ENCODE measurements around the gene SLC6A19. TPM values are rescaled to one million over a fixed set of nuclear protein-coding genes. Genes with fewer than 3 reads are reported as not detected.

Gene SLC6A19
- total RNA-seq, 2 experiments from 2014 or later, result not detected

DNA sequence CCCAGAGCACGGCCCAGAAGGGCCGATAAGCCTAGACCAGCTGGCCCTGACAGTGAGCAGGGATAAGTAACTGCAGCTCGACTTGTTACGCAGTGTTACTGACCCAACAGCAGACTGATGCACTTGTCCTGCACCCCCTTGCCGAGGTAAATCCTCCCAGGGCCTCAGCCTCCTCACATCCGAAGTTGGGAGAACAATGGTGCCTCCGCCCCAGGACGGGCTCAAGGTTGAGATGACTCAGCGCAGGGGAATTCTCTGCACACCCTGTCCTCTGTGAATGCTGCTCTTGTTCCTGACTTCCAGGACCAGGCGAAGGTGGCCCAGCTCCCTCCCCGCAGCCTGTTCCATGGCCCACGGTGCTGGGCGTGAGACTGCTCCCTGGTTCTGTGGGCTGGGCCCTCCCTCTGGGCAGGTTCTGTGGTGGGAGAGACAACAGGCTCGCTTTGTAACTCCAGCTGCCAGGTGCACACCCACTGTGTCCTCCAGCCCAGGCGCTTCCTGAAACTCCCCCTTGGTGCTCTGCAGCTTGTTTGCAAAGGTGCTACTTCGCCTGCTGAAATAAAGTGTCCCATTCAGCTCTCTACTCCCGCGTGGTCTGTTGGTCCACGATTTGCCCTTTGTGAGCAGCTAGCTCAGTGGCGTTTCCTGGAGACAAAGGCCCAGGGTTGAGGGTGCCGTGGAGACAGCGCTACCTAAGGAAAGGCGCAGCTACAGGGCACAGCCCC is 40.1 kb upstream of the SLC6A19 start:
- CTCF ChIA-PET, result no interaction called here

DNA sequence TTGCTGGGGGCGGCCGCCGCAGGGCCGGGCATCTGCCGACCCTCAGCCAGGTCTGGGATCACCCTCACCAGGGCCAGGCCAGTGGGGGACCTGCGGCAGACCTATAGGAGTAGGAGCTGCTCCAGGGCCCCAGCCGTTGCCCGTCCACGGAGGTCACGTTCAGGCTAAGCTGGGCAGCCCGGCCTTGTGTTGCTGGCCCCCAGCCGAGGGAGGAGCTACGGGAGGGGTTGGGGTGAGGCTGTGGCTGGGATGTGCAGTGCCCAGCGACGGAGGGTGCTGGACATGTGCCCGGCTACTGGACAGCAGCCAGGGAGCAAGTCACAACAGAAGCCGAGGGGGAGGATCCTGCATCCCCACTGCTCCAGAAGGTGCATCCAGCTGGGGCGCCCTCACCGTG is 39.6 kb upstream of the SLC6A19 start:
- H3K36me3 Mint-ChIP-seq (ENCODE audit: low read depth), result no peaks in the 10 kb centered on the region

More for the DNA sequence above, 40.1 kb upstream of the SLC6A19 start:
- no peak for DNase-seq
- no peaks in the 10 kb centered on the region for H3K4me1 Mint-ChIP-seq
- POLR2A ChIA-PET, result no interaction called here
- no peak overlapping the region for H3K4me3 Mint-ChIP-seq
- no peak overlapping the region for H3K27ac Mint-ChIP-seq
- H3K36me3 Mint-ChIP-seq (ENCODE audit: low read depth), result no peaks in the 10 kb centered on the region
- H3K27me3 Mint-ChIP-seq, result peaks cover 26% of the 10 kb centered on the region
- no peaks in the 10 kb centered on the region for H3K9me3 Mint-ChIP-seq

DNA sequence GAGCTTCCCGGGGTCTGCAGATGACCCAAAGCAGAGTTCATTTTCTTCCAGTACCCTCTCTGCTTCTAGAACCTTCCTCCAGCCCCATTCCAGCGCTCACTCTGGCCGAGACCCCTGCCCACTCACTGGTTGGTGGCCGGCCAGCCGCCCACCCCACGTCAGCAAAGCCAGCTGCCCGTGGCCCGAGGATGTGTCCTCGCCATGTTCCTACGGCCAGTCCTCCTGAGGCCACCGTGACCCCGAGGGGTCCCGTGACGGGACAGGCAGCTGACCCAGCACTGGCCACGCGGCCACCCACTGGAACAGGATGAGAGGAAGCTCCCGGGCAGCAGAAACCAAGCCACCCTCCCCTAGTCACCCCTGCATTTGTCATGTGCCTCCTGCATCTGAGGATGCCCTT is 39.1 kb upstream of the SLC6A19 start:
- ChIA-PET POLR2A (interaction anchor here (0.8 kb wide), 1 partner anchor 183 kb away, joined by 4 read pairs; the partner anchor contains the start of gene CLPTM1L), CTCF (interaction anchor here (1.6 kb wide), 1 partner anchor 11 kb away, joined by 3 read pairs; no protein-coding TSS in a partner anchor)
- Mint-ChIP-seq H3K27me3 (peaks cover 16% of the 10 kb centered on the region), H3K27ac (no peak overlapping the region), H3K4me3 (no peak overlapping the region), H3K36me3 (ENCODE audit: low read depth) (no peaks in the 10 kb centered on the region), H3K4me1 (no peaks in the 10 kb centered on the region), H3K9me3 (no peaks in the 10 kb centered on the region)
- no peak for DNase-seq

More for the DNA sequence above, 39.6 kb upstream of the SLC6A19 start:
- DNase-seq, result no peak
- H3K27me3 Mint-ChIP-seq, result peaks cover 20% of the 10 kb centered on the region
- H3K4me1 Mint-ChIP-seq, result no peaks in the 10 kb centered on the region
- CTCF ChIA-PET, result interaction anchor here (1.6 kb wide), 1 partner anchor 11 kb away, joined by 3 read pairs; no protein-coding TSS in a partner anchor
- H3K4me3 Mint-ChIP-seq, result no peak overlapping the region
- POLR2A ChIA-PET, result no interaction called here
- H3K27ac Mint-ChIP-seq, result no peak overlapping the region
- H3K9me3 Mint-ChIP-seq, result no peaks in the 10 kb centered on the region

GRCh38 chr5:1162751-1163150 is 38.6 kb upstream of the SLC6A19 start:
- H3K4me1 Mint-ChIP-seq, result no peaks in the 10 kb centered on the region
- peaks cover 11% of the 10 kb centered on the region for H3K27me3 Mint-ChIP-seq
- no peaks in the 10 kb centered on the region for H3K9me3 Mint-ChIP-seq
- ChIA-PET CTCF (interaction anchor here (0.7 to 1.6 kb wide), 2 partner anchors 10 to 70 kb away, joined by 3 to 4 read pairs; no protein-coding TSS in a partner anchor), POLR2A (interaction anchor here (0.8 kb wide), 1 partner anchor 182 kb away, joined by 4 read pairs; the partner anchor contains the start of gene CLPTM1L)
- H3K4me3 Mint-ChIP-seq, result no peak overlapping the region
- no peaks in the 10 kb centered on the region for H3K36me3 Mint-ChIP-seq (ENCODE audit: low read depth)
- no peak overlapping the region for H3K27ac Mint-ChIP-seq
- DNase-seq, result no peak

- H3K27ac Mint-ChIP-seq, result no peak overlapping the region
- ChIA-PET CTCF (interaction anchor here (0.7 to 1.6 kb wide), 3 partner anchors 10 to 482 kb away, joined by 3 to 4 read pairs (median 3); no protein-coding TSS in a partner anchor), POLR2A (no interaction called here)
- no peaks in the 10 kb centered on the region for H3K9me3 Mint-ChIP-seq
- H3K36me3 Mint-ChIP-seq (ENCODE audit: low read depth), result no peaks in the 10 kb centered on the region
- H3K4me3 Mint-ChIP-seq, result no peak overlapping the region
- peaks cover 4% of the 10 kb centered on the region for H3K4me1 Mint-ChIP-seq
- peaks cover 9% of the 10 kb centered on the region for H3K27me3 Mint-ChIP-seq
- DNase-seq, result no peak
Observed at GRCh38 chr5:1163366-1163765, 38.0 kb upstream of the SLC6A19 start.

- Mint-ChIP-seq H3K36me3 (ENCODE audit: low read depth) (no peaks in the 10 kb centered on the region), H3K4me1 (peaks cover 4% of the 10 kb centered on the region), H3K4me3 (no peak overlapping the region), H3K27ac (no peak overlapping the region), H3K27me3 (peaks cover 9% of the 10 kb centered on the region), H3K9me3 (no peaks in the 10 kb centered on the region)
- ChIA-PET CTCF (interaction anchor here (1.1 kb wide), 1 partner anchor 481 kb away, joined by 3 read pairs; no protein-coding TSS in a partner anchor), POLR2A (no interaction called here)
- DNase-seq, result no peak
Observed at GRCh38 chr5:1163879-1164278, 37.5 kb upstream of the SLC6A19 start.

- no peak overlapping the region for H3K27ac Mint-ChIP-seq
- peaks cover 5% of the 10 kb centered on the region for H3K27me3 Mint-ChIP-seq
- peaks cover 4% of the 10 kb centered on the region for H3K4me1 Mint-ChIP-seq
- H3K9me3 Mint-ChIP-seq, result no peaks in the 10 kb centered on the region
- CTCF ChIA-PET, result interaction anchor here (0.8 to 1.1 kb wide), 2 partner anchors 9 to 480 kb away, joined by 3 read pairs; no protein-coding TSS in a partner anchor
- POLR2A ChIA-PET, result no interaction called here
- no peaks in the 10 kb centered on the region for H3K36me3 Mint-ChIP-seq (ENCODE audit: low read depth)
- DNase-seq, result no peak
- H3K4me3 Mint-ChIP-seq, result no peak overlapping the region
Observed at GRCh38 chr5:1164696-1165630, 36.4 kb upstream of the SLC6A19 start.

- no peak overlapping the region for H3K27ac Mint-ChIP-seq
- peaks cover 2% of the 10 kb centered on the region for H3K27me3 Mint-ChIP-seq
- POLR2A ChIA-PET, result no interaction called here
Observed at GRCh38 chr5:1165864-1166263, 35.5 kb upstream of the SLC6A19 start.

GRCh38 chr5:1166370-1166769 is 35.0 kb upstream of the SLC6A19 start:
- ChIA-PET POLR2A (no interaction called here), CTCF (no interaction called here)
- Mint-ChIP-seq H3K4me3 (no peak overlapping the region), H3K27ac (no peak overlapping the region), H3K4me1 (peaks cover 4% of the 10 kb centered on the region), H3K9me3 (no peaks in the 10 kb centered on the region), H3K27me3 (peaks cover 2% of the 10 kb centered on the region), H3K36me3 (ENCODE audit: low read depth) (no peaks in the 10 kb centered on the region)
- no peak for DNase-seq

More at GRCh38 chr5:1165864-1166263, 35.5 kb upstream of the SLC6A19 start:
- H3K4me3 Mint-ChIP-seq, result no peak overlapping the region
- no peak for DNase-seq
- no peaks in the 10 kb centered on the region for H3K36me3 Mint-ChIP-seq (ENCODE audit: low read depth)
- peaks cover 4% of the 10 kb centered on the region for H3K4me1 Mint-ChIP-seq
- CTCF ChIA-PET, result no interaction called here
- no peaks in the 10 kb centered on the region for H3K9me3 Mint-ChIP-seq

- peaks cover 2% of the 10 kb centered on the region for H3K27me3 Mint-ChIP-seq
- no peak for DNase-seq
- no peaks in the 10 kb centered on the region for H3K9me3 Mint-ChIP-seq
- peaks cover 4% of the 10 kb centered on the region for H3K4me1 Mint-ChIP-seq
- ChIA-PET CTCF (interaction anchor here (1.0 to 2.2 kb wide), 2 partner anchors 160 to 478 kb away, joined by 3 to 9 read pairs; no protein-coding TSS in a partner anchor), POLR2A (no interaction called here)
- no peaks in the 10 kb centered on the region for H3K36me3 Mint-ChIP-seq (ENCODE audit: low read depth)
- H3K4me3 Mint-ChIP-seq, result no peak overlapping the region
- no peak overlapping the region for H3K27ac Mint-ChIP-seq
Observed at GRCh38 chr5:1167361-1167727, 34.1 kb upstream of the SLC6A19 start.

DNA sequence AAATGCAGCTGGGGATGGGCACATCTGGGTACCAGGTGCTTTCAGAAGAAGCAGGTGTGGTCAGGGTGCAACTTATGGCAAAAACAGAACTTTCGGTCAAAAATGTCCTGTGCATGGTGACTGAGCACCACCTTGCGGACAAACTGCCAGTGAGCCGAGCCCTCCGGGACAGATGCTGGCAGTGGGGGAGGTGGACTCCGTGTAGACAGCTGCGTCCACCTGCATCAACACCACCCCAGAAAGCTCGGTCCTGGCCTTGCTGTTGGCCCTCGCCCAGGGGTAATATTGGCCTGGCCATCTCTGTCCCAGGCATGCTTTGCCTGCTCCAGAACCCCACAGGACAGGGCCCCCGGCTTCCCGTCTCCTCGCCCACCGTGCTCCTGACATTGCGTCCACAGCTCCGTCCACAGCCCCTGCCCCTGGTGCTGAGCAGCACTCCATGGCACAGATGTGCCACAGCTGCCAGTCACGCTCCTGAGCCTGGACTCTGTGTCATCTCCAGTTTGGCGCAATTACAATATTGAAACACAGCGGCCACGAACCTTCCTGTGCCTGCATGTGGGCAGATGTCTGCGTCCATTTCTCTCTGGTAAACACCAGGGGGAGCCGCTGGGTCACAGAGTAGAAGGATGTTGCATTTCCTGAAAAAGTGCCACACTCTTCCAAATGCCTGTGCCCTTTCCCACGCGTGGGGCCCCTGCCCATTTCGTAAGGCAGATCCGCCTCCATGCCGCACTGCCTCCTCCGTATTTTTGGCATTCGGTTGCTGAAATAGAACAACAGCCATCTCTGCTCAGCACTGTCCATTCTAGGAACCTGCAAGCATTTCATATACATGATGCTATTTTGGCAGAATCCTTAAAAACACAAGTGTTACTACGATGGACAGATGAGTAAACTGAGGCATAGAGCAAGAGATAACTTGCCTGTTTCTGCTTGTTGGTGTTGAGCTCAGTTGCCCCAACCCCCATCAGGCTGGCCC is 33.4 kb upstream of the SLC6A19 start:
- Mint-ChIP-seq H3K4me1 (peaks cover 6% of the 10 kb centered on the region), H3K36me3 (ENCODE audit: low read depth) (no peaks in the 10 kb centered on the region), H3K4me3 (peak overlapping the region; percentile 36), H3K9me3 (no peaks in the 10 kb centered on the region), H3K27ac (no peak overlapping the region), H3K27me3 (peaks cover 2% of the 10 kb centered on the region)
- ChIA-PET CTCF (interaction anchor here (1.0 to 2.2 kb wide), 3 partner anchors 161 to 477 kb away, joined by 3 to 9 read pairs (median 3); no protein-coding TSS in a partner anchor), POLR2A (no interaction called here)
- DNase-seq, result peak; percentile 79

- CTCF ChIA-PET, result interaction anchor here (1.1 to 2.2 kb wide), 2 partner anchors 474 to 476 kb away, joined by 3 to 9 read pairs; no protein-coding TSS in a partner anchor
- Mint-ChIP-seq H3K9me3 (no peaks in the 10 kb centered on the region), H3K4me3 (no peak overlapping the region), H3K27ac (no peak overlapping the region), H3K4me1 (peaks cover 9% of the 10 kb centered on the region), H3K27me3 (peaks cover 2% of the 10 kb centered on the region), H3K36me3 (ENCODE audit: low read depth) (no peaks in the 10 kb centered on the region)
- POLR2A ChIA-PET, result no interaction called here
- DNase-seq, result no peak
Observed at GRCh38 chr5:1168796-1169195, 32.6 kb upstream of the SLC6A19 start.

All from activated CD4-positive, alpha-beta T cell treated with anti-CD3 and anti-CD28 coated beads, Interleukin-2, amount 10 ng/mL, durations not matched to agents 7 days and 5 days (primary cell).